Measurements from ENCODE around the gene KCNQ1. TPM values are rescaled to one million over a fixed set of nuclear protein-coding genes. Genes with fewer than 3 reads are reported as not detected.

The KCNQ1 gene
- total RNA-seq, 2 donors from 2014 or later = 4.4 to 25.3 TPM

GRCh38 chr11:2886191-2886894 is 441.5 kb downstream of the KCNQ1 start:
- no peaks in the 10 kb centered on the region for H3K9me3 ChIP-seq
- H3K27me3 ChIP-seq (replicated peaks; ENCODE audit: insufficient read depth) = no peaks in the 10 kb centered on the region
- peak overlapping the region; percentile 50 to 58 for H3K27ac ChIP-seq
- no peaks in the 10 kb centered on the region for H3K36me3 ChIP-seq
- DNase-seq (ENCODE audit: low spot score) = no peak
- H3K4me3 ChIP-seq = peak overlapping the region; percentile 98
- no peak for TF ChIP-seq CTCF (IDR thresholded peaks at IDR 0.05)
- no peak for ATAC-seq (ENCODE audit: insufficient number of reproducible peaks, low FRiP score, low read depth)
- peaks cover 8 to 27% of the 10 kb centered on the region in 2 donors for H3K4me1 ChIP-seq (ENCODE audit: control insufficient read depth in 1 of 2, low read depth in 2 of 2)

GRCh38 chr11:2886936-2887335 is 442.1 kb downstream of the KCNQ1 start:
- peak overlapping the region in 1 of 2 donors; percentile 50 for H3K27ac ChIP-seq
- no peaks in the 10 kb centered on the region for H3K36me3 ChIP-seq
- H3K27me3 ChIP-seq (replicated peaks; ENCODE audit: insufficient read depth) = no peaks in the 10 kb centered on the region
- no peak overlapping the region for H3K4me3 ChIP-seq
- DNase-seq (ENCODE audit: low spot score) = no peak
- no peaks in the 10 kb centered on the region for H3K9me3 ChIP-seq
- no peak for ATAC-seq (ENCODE audit: insufficient number of reproducible peaks, low FRiP score, low read depth)
- H3K4me1 ChIP-seq (ENCODE audit: control insufficient read depth in 1 of 2, low read depth in 2 of 2) = peaks cover 13 to 31% of the 10 kb centered on the region in 2 donors
- no peak for TF ChIP-seq CTCF (IDR thresholded peaks at IDR 0.05)

GRCh38 chr11:2887515-2888195 is 442.8 kb downstream of the KCNQ1 start:
- TF ChIP-seq CTCF (IDR thresholded peaks at IDR 0.05) = no peak
- H3K27me3 ChIP-seq (replicated peaks; ENCODE audit: insufficient read depth) = no peaks in the 10 kb centered on the region
- DNase-seq (ENCODE audit: low spot score) = no peak
- no peaks in the 10 kb centered on the region for H3K9me3 ChIP-seq
- H3K4me3 ChIP-seq = no peak overlapping the region
- no peak for ATAC-seq (ENCODE audit: insufficient number of reproducible peaks, low FRiP score, low read depth)
- H3K27ac ChIP-seq = peak overlapping the region in 1 of 2 donors; percentile 7
- no peaks in the 10 kb centered on the region for H3K36me3 ChIP-seq
- peaks cover 14 to 31% of the 10 kb centered on the region in 2 donors for H3K4me1 ChIP-seq (ENCODE audit: control insufficient read depth in 1 of 2, low read depth in 2 of 2)

- H3K36me3 ChIP-seq = no peaks in the 10 kb centered on the region
- TF ChIP-seq CTCF (IDR thresholded peaks at IDR 0.05) = peak; percentile 97
- no peaks in the 10 kb centered on the region for H3K9me3 ChIP-seq
- no peak overlapping the region for H3K4me3 ChIP-seq
- peaks cover 6 to 27% of the 10 kb centered on the region in 2 donors for H3K4me1 ChIP-seq (ENCODE audit: control insufficient read depth in 1 of 2, low read depth in 2 of 2)
- H3K27me3 ChIP-seq (replicated peaks; ENCODE audit: insufficient read depth) = no peaks in the 10 kb centered on the region
- DNase-seq (ENCODE audit: low spot score) (peak; percentile 79), ATAC-seq (ENCODE audit: insufficient number of reproducible peaks, low FRiP score, low read depth) (no peak)
- no peak overlapping the region for H3K27ac ChIP-seq
Measured at GRCh38 chr11:2888266-2888968, 443.6 kb downstream of the KCNQ1 start.
